GM13976 (cell line): Measurements from ENCODE around the gene OR10H3.

Experiments used
- DNase-seq: peaks from one replicate; pipeline ENCODE4 v3.0.0; 2012; ENCODE audit warnings: low spot score
- in situ Hi-C: fragments of 300-500 bp; cut with MboI; formaldehyde crosslinking; loops from one replicate; pipeline ENCODE4 v1.12.0; 2022; ENCODE audit warnings: low sequenced_read_pairs, mixed read lengths, inconsistent platforms; ENCODE audit not compliant: unreplicated experiment
- TF ChIP-seq, protein P1 (sequence below): IDR thresholded peaks from 2 replicates; pipeline ENCODE4 v1.5.1; 2012; ENCODE audit warnings: borderline replicate concordance, mild to moderate bottlenecking; ENCODE audit not compliant: insufficient read depth; ENCODE audit errors: extremely low read depth, missing control alignments, control extremely low read depth

Gene OR10H3

DNA sequence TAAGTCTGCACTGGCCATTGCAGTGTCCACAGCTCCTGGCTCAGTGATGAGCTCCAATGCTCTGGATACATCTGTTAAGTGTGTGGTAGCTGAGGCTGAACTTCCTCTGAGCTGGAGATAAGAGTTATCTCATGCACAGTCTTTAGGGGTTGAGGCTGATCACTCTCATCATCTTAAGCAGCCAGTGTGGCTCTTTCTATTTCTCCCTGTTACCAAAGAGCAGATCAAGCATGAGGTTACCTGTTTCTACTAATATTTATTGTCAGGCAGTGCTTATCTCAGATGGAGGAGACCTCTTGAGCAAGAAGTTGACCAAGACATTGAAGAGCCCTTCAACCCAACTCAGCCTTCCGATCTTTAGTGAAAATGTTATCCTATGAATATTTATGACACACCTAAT, 16.5 kb upstream of the OR10H3 start:
- TF ChIP-seq, protein P1, sequence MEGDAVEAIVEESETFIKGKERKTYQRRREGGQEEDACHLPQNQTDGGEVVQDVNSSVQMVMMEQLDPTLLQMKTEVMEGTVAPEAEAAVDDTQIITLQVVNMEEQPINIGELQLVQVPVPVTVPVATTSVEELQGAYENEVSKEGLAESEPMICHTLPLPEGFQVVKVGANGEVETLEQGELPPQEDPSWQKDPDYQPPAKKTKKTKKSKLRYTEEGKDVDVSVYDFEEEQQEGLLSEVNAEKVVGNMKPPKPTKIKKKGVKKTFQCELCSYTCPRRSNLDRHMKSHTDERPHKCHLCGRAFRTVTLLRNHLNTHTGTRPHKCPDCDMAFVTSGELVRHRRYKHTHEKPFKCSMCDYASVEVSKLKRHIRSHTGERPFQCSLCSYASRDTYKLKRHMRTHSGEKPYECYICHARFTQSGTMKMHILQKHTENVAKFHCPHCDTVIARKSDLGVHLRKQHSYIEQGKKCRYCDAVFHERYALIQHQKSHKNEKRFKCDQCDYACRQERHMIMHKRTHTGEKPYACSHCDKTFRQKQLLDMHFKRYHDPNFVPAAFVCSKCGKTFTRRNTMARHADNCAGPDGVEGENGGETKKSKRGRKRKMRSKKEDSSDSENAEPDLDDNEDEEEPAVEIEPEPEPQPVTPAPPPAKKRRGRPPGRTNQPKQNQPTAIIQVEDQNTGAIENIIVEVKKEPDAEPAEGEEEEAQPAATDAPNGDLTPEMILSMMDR = no peak
- in situ Hi-C loops = no loop called here
- DNase-seq = no peak

DNA sequence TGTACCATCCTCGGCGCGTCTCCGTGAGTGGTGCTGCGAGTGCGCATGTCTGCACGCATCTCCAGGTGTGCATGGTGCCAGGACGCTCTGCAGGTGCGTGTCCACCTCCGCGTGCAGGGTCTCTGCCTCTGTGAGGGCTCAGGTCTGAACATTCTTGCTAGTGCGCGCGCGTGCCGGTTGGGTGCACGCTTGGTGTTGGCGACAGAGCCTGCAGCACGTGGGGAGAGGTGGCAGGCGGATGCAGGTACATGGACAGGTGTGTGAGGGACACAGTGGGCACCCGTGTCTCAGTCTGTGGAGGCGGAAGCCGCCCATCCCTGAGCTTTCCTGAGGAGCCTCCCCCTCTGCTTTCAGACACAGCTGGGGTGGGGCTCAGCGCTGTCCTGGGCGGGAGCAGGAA, 14.8 kb upstream of the OR10H3 start:
- DNase-seq = no peak
- TF ChIP-seq, protein P1 = no peak
- in situ Hi-C loops = no loop called here

- no peak for DNase-seq
- in situ Hi-C loops = no loop called here
- TF ChIP-seq, protein P1 = no peak
These were observed 10.1 kb upstream of the OR10H3 start, which contains the start of gene OR10H2 for GRCh38 chr19:15727724-15728123. OR10H2 (plus strand) TSS chr19:15728024; CDS start chr19:15728044, 20 bp downstream.

- in situ Hi-C loops = no loop called here
- TF ChIP-seq, protein P1 = no peak
- no peak for DNase-seq
These were observed 7.2 kb upstream of the OR10H3 start for GRCh38 chr19:15730538-15730937.

- in situ Hi-C loops = no loop called here
- no peak for DNase-seq
- TF ChIP-seq, protein P1 = no peak
These were observed 5.4 kb upstream of the OR10H3 start for GRCh38 chr19:15732388-15732787.

DNA sequence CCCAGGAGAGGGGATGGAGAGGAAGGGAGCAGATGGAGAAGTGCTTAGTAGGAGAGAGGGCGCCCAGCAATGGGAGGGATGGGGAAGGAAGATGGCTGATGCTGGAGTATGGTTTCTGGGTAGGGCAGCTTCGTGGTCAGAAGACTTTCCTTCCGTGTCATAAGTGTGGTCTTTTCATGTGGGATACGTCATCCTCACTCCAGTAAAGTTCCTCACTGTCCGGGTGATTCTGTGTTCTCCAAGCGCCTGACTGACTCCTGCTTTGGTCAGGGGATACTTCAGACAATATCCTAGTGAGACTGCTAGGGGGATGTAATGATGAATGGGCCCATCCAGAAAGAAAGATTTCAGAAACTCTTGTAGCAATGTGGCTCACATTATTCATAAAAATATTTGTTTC, 3.9 kb upstream of the OR10H3 start:
- DNase-seq = no peak
- in situ Hi-C loops = no loop called here
- TF ChIP-seq, protein P1 = no peak

DNA sequence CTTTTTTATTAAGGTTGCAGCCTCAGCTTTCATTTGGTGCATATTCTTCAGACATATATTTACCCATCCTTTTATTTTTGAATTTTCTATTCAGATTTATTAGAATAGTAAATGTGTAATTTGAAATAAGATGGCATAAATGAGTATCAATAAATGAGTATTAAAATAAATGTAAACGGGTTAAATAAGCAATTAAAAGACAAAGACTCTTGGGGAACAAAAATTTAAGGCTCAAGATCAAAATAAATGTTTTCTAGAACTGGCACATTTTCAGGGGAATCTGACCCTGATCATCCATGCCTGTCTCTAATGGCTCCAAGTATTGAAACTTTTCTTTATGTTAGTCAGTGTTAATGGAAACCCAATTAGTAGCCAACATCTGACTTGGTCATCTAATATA, 3.0 kb downstream of the OR10H3 start:
- in situ Hi-C loops = no loop called here
- TF ChIP-seq, protein P1 = no peak
- no peak for DNase-seq
